Activated CD4-positive, alpha-beta T cell treated with anti-CD3 and anti-CD28 coated beads, Interleukin-2, amount 50 U/mL, for 16 hours (primary cell): Measurements from ENCODE around the gene WNT2.
"Not testable (repeated sequence)": the region's sequence is repeated elsewhere in the genome, so short reads cannot be mapped to it uniquely, and the experiment has no call there.

Experiments used
- DNase-seq: peaks from one replicate; pipeline ENCODE4 v3.0.0-alpha.2; 2020

WNT2 gene

GRCh38 chr7:117250801-117251200, 72.1 kb downstream of the WNT2 start:
- DNase-seq = no peak

- DNase-seq = no peak
These were observed 72.6 kb downstream of the WNT2 start for GRCh38 chr7:117250245-117250644.

- DNase-seq = no peak
These were observed 73.2 kb downstream of the WNT2 start for GRCh38 chr7:117249696-117250095.

- DNase-seq = no peak
These were observed 74.0 kb downstream of the WNT2 start for GRCh38 chr7:117248829-117249228.

GRCh38 chr7:117247809-117248208, 75.0 kb downstream of the WNT2 start:
- no peak for DNase-seq

- not testable (repeated sequence) for DNase-seq
These were observed 77.2 kb downstream of the WNT2 start for GRCh38 chr7:117245703-117246102.

GRCh38 chr7:117243390-117243789, 79.5 kb downstream of the WNT2 start:
- no peak for DNase-seq

GRCh38 chr7:117241088-117241487, 81.8 kb downstream of the WNT2 start:
- no peak for DNase-seq

- no peak for DNase-seq
These were observed 83.9 kb downstream of the WNT2 start for GRCh38 chr7:117238937-117239336.

- DNase-seq = no peak
These were observed 84.4 kb downstream of the WNT2 start for GRCh38 chr7:117238472-117238871.

GRCh38 chr7:117237646-117238045, 85.2 kb downstream of the WNT2 start:
- no peak for DNase-seq

GRCh38 chr7:117231047-117231359, 91.9 kb downstream of the WNT2 start:
- DNase-seq = no peak

- no peak for DNase-seq
These were observed 92.4 kb downstream of the WNT2 start for GRCh38 chr7:117230276-117231046.

GRCh38 chr7:117229350-117229749, 93.5 kb downstream of the WNT2 start:
- DNase-seq = no peak

- no peak for DNase-seq
These were observed 95.8 kb downstream of the WNT2 start for GRCh38 chr7:117227091-117227490.

GRCh38 chr7:117225536-117225935, 97.3 kb downstream of the WNT2 start:
- no peak for DNase-seq
